Islet precursor cell (in vitro differentiated cells): ENCODE results near the gene B4GALT6.
"Not testable (repeated sequence)": the region's sequence is repeated elsewhere in the genome, so short reads cannot be mapped to it uniquely, and the experiment has no call there.

ENCODE experiments used
- DNase-seq: peaks from one replicate; pipeline ENCODE4 v3.0.0-alpha.2; 2018

Gene B4GALT6

GRCh38 chr18:31684279-31685096, at the start of gene B4GALT6:
B4GALT6 (minus strand) TSS chr18:31684581; CDS start chr18:31684426, 155 bp downstream.
- DNase-seq: peak; percentile 81

- peak; percentile 68 for DNase-seq
These were observed 47.2 kb upstream of the B4GALT6 start for GRCh38 chr18:31731628-31732027.

GRCh38 chr18:31729196-31729595, 44.8 kb upstream of the B4GALT6 start:
- not testable (repeated sequence) for DNase-seq

DNA sequence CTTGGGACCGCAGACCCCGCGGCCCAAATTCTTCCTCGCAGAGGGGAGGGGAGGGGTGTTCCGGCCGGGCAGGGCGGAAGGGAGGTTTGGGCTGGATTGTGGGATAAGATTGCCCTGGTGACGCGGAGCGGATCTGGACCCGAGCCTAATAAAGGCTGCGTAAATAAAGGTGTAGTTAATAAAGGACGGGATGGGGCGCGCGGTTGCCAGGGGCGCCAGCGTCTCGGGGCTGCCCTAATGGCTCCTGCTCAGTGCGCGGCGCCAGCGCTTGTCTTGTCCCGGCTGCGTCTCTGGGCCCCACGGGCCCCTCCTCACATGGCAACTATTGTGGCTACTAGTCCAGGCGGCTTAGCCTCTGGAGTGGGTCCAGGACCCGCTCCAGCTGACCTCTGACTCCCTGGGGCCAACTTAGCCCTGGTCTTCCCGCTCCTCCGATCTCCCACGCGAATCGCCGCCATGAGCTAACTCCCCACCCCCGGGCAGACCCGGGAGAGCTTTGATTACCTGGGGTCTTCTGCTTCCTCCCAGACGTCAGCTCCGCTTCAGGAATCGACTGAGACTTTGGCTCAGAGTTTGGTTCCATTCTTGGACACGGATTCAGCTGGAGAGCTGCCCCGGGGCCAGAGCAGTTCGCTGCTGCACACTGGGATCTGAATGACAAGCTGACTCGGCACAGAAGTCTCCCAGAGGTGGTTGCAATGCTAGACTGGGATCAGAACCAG, 39.8 kb upstream of the B4GALT6 start:
- DNase-seq: no peak

DNA sequence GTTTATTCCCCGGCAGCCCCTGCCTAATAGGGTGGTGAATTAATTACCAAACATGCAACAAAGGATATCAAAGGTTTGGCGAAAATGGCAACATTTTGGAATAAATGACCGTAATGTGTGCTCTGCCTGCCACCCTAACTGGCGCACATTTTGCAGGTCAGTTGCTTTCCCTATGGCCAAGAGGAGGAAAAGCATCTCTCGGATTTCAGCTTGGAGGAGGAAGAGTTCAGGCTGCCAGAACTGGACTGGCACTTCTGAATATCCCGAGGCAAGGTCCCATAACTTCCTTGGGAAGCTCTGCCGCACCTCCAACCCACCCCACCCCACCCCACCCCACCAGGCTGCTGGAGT, 39.2 kb upstream of the B4GALT6 start:
- DNase-seq: no peak

DNA sequence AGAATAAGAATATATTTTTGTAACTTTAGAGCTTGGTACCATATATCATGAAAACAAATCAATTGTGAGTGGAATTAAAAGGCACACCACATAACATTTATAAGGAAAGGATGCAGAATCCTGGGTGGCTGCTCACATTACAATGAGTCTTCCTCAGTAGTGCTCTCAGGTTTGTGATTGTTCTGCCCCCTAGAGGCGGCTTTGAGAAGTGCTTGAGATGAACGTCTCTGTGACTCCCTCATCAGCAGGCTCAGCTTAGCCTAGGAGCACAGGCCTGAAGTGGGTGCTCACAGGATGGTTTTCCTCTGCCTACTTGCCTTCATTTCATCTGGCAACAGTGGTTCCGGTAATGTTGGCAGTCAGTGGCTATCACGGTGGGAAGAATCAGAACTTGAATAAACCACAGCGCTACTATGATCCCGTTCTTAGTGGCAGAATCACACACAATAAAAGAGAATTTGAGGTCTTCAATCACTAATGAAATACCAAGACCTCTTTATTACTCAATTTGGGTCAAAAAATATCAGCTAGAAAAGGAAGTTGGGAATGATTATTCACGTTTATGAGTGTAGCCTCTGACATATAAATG, 38.1 kb upstream of the B4GALT6 start:
- DNase-seq: peak; percentile 86

DNA sequence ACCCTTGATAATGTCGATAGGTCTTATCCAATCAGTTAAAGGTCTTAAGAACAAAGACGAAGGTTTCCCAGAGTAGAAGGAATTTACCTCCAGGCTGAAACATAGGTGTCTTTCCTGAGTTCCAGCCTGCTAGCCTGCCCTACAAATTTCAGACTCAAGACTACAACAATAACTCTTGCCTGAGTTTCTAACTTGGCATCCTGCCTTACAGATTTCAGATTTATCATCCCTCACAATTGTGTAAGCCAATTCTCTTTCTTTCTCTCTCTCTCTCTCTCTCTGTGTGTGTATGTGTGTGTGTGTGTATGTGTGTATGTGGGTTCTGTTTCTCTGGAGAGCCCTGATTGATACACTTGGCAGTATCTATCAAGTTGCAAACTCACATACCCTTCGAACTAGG, 37.2 kb upstream of the B4GALT6 start:
- DNase-seq: no peak

DNA sequence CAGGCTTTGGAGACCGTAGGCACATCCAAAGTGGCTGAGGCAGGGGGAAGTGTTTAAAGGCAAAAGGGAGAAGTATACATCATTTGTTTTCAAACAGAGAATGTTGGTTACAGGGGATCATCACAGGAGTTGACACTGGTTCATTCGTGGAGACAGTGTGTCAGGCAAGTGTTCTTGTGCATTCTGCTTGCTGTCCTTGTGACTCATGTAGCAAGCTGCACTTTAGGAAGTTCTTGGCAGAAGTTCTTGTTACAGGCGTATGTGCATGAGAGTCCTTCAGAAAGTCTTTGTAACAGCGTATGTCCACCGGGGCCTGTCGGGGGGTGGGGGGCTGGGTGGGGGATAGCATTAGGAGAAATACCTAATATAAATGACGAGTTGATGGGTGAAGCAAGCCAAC, 36.5 kb upstream of the B4GALT6 start:
- DNase-seq: no peak

GRCh38 chr18:31719363-31720006, 35.1 kb upstream of the B4GALT6 start:
- peak; percentile 87 for DNase-seq

DNA sequence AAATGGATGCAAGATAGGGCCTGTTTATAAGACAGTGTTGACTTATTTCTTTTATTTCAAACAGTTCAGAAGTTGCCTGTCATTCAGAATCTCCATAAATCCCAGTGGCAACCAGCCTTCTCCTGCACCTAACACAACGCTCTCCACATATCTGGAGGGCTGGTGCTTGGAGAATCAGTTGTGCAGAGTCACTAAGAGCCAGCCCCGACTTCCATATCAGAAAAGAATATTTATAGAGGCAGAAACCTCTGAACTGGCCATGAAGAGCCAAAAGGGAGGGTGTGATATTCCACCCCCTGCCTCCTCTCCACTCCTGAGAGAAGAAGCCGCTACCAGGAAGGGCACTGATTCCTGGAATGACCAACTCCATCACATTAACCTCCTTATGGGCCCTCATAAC, 34.0 kb upstream of the B4GALT6 start:
- DNase-seq: no peak

GRCh38 chr18:31716362-31716761, 32.0 kb upstream of the B4GALT6 start:
- no peak for DNase-seq

GRCh38 chr18:31711365-31712172, 27.2 kb upstream of the B4GALT6 start:
- no peak for DNase-seq

DNA sequence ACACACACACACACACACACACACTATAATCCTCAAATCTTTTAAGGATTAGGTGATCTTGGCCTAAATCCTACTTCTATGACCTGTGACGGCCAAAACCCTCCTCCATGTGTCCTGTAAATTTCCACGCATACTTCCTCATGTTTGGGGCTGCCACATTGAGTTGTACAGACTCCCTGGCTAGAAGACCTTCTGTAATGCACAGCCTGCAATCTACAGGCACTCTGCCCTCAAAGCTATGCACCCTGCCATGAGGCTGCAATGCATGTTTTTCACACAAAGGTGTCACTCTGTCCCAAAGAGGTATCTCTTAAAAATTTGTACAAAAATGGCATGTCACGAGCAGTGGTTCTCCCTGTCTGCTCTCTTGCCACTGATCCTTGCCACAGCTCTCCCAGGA, 26.4 kb upstream of the B4GALT6 start:
- DNase-seq: no peak

- no peak for DNase-seq
These were observed 23.4 kb upstream of the B4GALT6 start for GRCh38 chr18:31707815-31708214.

DNA sequence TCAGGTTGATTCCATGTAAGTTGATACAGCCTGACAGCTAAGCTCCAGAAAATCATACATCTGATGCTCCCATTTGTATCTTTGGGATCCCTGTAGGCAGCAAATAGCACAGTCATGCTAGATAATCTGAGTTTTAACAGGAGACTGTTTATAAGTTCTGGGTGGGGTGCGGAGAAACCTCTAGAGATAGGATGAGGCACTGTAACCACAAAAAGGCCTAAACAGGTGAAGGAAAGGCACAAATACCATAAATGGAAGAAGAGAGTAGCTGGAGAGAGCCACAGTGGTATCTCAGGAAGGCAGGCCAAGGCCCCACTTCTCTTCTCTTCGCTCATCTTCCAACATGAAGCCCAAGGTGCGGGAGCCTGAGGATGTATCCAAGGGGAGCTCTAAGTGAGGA, 18.1 kb upstream of the B4GALT6 start:
- no peak for DNase-seq

DNA sequence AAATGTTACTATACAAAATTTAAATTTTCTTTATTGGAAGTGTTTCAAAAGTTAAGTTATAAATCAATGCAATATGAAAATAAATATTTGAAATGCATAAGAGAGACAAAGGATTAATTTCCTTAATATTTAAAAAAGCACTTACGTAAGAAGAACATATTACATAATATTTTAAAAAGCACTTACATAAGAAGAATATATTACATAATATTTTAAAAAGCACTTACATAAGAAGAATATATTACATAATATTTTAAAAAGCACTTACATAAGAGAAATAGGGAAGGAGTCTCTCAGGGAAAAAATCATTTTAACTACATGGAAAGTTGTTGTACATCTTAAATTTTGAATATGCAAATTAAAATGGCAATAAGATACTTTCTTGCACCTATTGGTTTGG, 17.4 kb upstream of the B4GALT6 start:
- no peak for DNase-seq

GRCh38 chr18:31700990-31701389, 16.6 kb upstream of the B4GALT6 start:
- DNase-seq: no peak

GRCh38 chr18:31697351-31698298, 13.2 kb upstream of the B4GALT6 start:
- no peak for DNase-seq

DNA sequence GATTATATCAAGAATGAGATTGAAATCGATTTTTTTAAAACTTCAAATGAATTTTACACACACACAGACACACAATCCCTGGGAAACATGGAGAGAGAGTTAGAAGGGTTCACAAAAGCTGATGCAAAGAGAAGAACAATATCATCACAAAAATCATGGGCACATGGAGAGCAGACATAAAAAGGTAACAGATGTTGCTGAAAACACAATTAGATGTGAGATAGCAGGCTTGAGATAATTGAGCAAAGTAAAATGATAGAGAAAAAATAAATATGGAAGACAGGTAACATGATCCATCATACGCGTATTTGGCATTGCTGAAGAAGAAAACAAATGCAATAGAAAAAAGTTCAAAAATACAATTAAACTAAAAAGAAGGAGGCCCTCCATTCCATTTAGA, 11.6 kb upstream of the B4GALT6 start:
- no peak for DNase-seq

DNA sequence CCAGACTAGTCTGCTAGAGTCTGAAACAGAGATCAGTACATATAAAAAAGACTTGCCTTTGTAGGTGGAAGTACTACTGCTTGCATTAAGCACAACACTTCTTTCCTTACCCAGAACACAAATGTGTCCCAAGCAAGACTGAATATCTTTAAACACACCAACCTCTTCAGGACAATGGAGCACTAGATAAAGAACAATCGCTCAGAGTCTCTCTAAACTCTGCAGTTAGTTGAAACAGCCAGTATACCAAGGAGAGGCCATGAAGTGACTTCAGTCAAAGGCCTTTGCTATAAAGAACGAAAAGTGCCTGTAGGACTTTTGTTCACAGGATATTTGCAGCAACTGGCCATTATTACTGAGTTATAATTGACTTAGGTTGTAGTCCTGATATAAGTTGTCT, 9.9 kb upstream of the B4GALT6 start:
- no peak for DNase-seq

GRCh38 chr18:31688606-31689005, 4.2 kb upstream of the B4GALT6 start:
- DNase-seq: no peak
